ENCODE measurements around the gene DNASE2. TPM values are rescaled to one million over a fixed set of nuclear protein-coding genes. Genes with fewer than 3 reads are reported as not detected.
A peak's percentile ranks its signal among the peaks of the same experiment; 100 is the strongest.

DNASE2 gene
- total and polyA plus RNA-seq, 2 of the 8 experiments (the other 6 are each of a cell fraction or from before 2014, with no cell fraction given): 33.2 to 48.2 TPM

GRCh38 chr19:12867120-12868099 lies 13.8 kb downstream of the DNASE2 start (continued):
- TF ChIP-seq POLR2A (IDR thresholded peaks at IDR 0.05; ENCODE audit: control extremely low read depth in 1 of 2, low read depth in 2 of 2, low read length in 2 of 2) (peak in 1 of 2 experiments; percentile 62; a peak in 1 of 3 replicates), SIN3A (conservative IDR thresholded peaks at IDR 0.05 in 1 of 2, IDR thresholded peaks at IDR 0.05 in 1 of 2; ENCODE audit: low read depth in 1 of 2, low read length in 2 of 2) (0 out of 4 replicates have a peak, but pooled peaks of 1 of the 2 experiments have one; percentile 27), E2F6 (IDR thresholded peaks at IDR 0.05) (no peak), PHF8 (conservative IDR thresholded peaks at IDR 0.05; ENCODE audit: low read depth, low read length) (0 out of 2 replicates have a peak, but pooled peaks have one; percentile 37), BCL11A (IDR thresholded peaks at IDR 0.05; ENCODE audit: low read depth in 2 of 2, low read length in 2 of 2) (no peak), BACH1 (IDR thresholded peaks at IDR 0.05; ENCODE audit: low read length) (no peak), RXRA (IDR thresholded peaks at IDR 0.05; ENCODE audit: insufficient read depth, low read depth, low read length) (no peak), GABPA (IDR thresholded peaks at IDR 0.05; ENCODE audit: borderline replicate concordance, insufficient read depth, low read length) (no peak), NRF1 (IDR thresholded peaks at IDR 0.05; ENCODE audit: low read depth, low read length) (no peak), NANOG (IDR thresholded peaks at IDR 0.05; ENCODE audit: insufficient read depth, low read depth, low read length, poor library complexity, severe bottlenecking) (no peak), FOSL1 (IDR thresholded peaks at IDR 0.05; ENCODE audit: insufficient read depth, low read depth, low read length) (no peak), MAX (IDR thresholded peaks at IDR 0.05) (no peak), POU5F1 (IDR thresholded peaks at IDR 0.05; ENCODE audit: low read depth, low read length) (no peak), CBX8 (IDR thresholded peaks at IDR 0.05; ENCODE audit: borderline replicate concordance, low read depth, low read length) (no peak), CEBPB (IDR thresholded peaks at IDR 0.05; ENCODE audit: low read depth, low read length) (no peak), HDAC6 (IDR thresholded peaks at IDR 0.05; ENCODE audit: low read depth, low read length) (no peak), SP1 (IDR thresholded peaks at IDR 0.05; ENCODE audit: low read depth, low read length) (0 out of 2 replicates have a peak, but pooled peaks have one; percentile 39), RBBP5 (IDR thresholded peaks at IDR 0.05; ENCODE audit: borderline replicate concordance, low read depth, low read length) (no peak), KDM4A (IDR thresholded peaks at IDR 0.05; ENCODE audit: low read depth, low read length, severe bottlenecking) (no peak), JUND (IDR thresholded peaks at IDR 0.05; ENCODE audit: low read length) (no peak), USF2 (IDR thresholded peaks at IDR 0.05; ENCODE audit: low read length) (no peak)

Data from H1 (cell line).